HG03520 (cell line): ENCODE results near the gene ENDOU.
A peak's percentile ranks its signal among the peaks of the same experiment; 100 is the strongest.

Source experiments
- ATAC-seq: cut with Tn5 transposase; IDR thresholded peaks from one replicate; pipeline ENCODE4 v1.9.1; 2021; ENCODE audit warnings: mild to moderate bottlenecking, moderate library complexity; ENCODE audit not compliant: unreplicated experiment

ENDOU gene

GRCh38 chr12:47757840-47758583 is 32.7 kb upstream of the ENDOU start:
- no peak for ATAC-seq

GRCh38 chr12:47757364-47757839 is 32.1 kb upstream of the ENDOU start:
- no peak for ATAC-seq

DNA sequence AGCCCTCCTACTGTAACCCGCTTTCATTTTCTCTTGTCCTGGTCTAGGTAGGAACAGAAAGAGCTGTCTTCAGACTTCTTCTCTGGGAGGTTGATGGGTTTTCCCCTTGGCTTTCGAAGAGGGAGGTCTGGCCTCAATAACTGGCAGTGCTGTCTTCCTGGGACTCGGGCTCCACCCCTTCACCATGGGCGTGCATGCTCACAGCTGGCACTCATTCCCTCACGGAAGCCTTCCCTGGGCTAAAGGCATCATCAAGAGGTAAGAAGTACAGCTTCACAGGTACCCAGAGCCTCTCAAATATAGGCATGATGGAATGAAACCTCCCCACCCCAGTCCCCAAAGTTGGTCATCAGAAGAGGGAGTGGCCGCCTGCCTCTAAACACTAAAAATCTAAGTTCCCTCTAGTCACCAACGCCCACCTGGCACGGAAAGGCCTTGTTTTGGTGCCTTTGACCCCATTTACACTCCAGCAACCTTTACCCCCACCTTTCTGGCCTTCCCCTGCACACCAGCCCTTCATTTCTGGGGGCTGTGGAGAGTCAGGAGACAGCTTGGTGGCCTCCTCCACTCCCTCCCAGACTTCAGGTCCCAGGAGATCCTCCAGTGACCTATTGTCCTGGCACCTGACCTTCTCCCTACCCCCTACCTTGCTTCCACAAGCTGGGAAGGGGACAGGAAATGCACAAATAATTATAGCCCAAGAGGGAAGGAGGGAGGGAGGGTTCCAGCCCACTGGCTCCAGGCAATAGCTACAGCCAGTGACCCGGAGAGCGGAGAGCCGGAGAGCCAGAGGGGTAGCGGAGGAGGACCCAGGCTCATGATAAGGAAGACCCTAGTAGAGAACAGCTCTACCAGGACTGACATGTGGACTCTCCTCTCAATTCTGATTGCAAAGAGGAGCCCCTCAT is 30.6 kb upstream of the ENDOU start:
- peak; percentile 65 for ATAC-seq

GRCh38 chr12:47754881-47755280 is 29.6 kb upstream of the ENDOU start:
- no peak for ATAC-seq

DNA sequence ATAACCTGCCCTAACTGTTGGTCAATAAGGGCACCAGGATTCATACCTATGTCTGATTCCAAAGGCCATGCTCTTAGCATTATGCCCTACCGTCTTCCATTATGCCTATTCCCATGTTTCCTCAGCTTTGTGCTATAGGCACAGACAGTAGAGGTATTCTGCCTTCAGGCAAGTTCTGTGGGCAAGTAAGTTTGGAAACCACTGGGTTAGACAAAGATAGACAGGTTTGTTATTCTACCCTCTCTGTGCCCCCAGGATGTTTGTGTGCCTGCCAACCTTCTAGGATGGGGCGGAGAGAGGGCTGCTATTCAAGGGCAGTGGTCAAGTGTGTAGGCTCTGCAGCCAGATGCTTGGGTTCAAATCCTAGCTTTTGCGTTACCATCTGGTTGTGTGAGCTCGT is 28.8 kb upstream of the ENDOU start:
- no peak for ATAC-seq

DNA sequence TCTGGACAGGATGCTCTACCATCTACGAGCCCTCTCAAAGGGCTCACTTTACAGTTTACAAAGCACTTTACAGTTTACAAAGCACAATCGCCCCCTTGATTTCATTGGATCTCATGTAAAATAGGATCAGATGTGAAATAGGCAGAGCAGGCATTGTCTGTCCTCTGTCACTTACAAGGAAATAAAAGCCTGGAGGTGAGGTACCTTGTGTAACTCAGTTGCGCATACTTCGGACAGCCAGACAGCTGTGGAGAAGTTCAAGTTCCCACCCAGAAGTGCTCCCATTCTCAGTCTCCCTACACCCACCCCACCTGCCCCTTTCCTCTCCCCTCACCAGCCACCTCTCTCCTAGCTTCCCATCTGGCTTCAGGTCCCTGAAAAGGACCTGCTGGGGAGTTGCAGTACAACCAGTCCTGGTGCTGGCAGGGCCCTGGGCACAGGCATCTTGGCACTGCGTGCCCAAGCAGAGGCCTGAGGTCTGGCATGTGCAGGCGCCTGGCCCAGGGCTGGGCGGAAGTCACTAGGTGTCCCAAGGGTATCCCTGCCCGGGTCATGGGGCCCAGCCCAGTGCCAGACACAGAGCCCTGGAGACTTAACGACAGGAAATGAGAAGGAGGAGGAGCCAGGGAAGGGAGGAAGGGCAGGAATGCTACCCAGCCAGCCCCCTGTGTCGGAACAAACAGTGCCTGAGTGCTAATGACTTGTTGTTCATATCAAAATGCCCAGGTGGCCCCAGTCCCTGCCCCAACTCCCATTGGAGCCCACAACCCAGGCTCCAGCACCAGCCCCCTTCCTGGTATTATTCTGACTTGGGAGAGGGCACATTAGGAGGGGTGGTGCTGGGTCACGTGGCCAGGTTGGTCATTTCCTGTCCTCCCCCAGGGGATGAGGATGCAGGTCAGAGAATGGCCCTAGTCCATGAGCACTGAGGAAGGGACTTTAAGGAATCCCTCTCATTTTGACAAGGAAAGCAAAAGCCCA is 28.0 kb upstream of the ENDOU start:
- no peak for ATAC-seq

GRCh38 chr12:47752552-47752951 is 27.3 kb upstream of the ENDOU start:
- ATAC-seq = no peak

GRCh38 chr12:47752121-47752520 is 26.8 kb upstream of the ENDOU start:
- no peak for ATAC-seq

GRCh38 chr12:47751561-47751960 is 26.3 kb upstream of the ENDOU start:
- ATAC-seq = no peak

DNA sequence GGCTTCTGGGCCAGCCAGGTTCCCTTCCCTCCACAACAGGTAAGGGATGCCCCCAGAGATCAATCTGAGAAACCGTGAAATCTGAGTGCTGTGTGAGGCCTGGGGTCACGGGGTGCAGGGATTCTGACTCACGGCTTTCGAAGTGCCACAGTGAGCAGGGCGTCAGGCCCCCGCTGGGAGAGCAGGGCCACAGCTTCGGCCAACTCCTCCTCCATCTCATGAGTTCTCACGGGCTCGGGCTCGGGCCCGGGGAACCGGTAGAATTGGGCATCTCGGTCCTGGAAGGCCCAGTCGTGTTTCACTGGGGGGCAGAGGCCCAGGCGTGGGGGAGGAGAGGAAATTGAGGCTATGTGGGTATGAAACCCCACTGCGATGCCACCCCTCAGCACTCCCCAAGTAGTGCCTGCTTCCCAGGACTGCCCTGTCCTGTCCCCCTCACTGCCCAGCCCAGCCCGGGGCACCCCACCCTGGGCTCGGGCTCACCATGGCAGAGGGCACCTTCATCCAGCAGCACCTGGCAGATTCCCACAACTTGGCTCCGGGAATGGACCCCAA is 25.7 kb upstream of the ENDOU start:
- ATAC-seq = no peak

- no peak for ATAC-seq
These were observed 25.0 kb upstream of the ENDOU start for GRCh38 chr12:47750229-47750798.

GRCh38 chr12:47748899-47749298 is 23.6 kb upstream of the ENDOU start:
- no peak for ATAC-seq

DNA sequence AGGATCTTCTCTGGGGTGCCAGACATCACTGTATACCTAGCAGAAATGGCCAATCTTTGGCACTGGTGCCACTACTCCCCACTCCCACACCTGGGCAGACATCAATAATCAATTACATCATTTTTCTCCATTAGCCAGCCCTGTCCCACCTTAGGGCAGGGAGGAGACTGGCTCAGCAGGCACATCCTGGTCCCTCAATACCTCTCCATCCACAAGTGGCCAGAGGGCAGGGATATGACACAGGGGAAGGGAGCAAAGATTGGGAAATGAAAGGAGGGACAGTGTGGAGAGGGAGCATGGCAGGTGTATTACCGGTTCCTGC is 23.2 kb upstream of the ENDOU start:
- ATAC-seq = no peak

GRCh38 chr12:47747596-47748506 is 22.6 kb upstream of the ENDOU start:
- ATAC-seq = no peak

- ATAC-seq = no peak
These were observed 21.8 kb upstream of the ENDOU start for GRCh38 chr12:47747126-47747525.

DNA sequence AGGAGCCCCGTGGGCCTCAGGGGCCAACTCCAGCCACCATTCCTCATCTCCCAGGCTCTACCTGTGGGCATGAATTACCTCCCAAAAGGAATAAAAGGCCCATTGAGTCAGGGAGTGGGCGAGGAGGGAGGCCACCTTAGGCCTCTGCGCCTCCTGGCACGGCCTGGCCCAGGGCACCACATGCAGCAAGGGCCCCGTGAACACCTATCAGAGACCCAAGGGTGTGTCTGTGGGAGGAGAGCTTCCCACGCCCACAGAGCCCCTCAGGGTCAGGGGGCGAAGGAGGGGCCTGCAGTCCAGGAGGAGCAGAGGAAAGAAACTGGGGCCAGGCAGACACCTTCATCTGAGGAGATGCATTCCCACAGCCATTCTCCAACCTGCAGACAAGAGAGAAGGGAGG is 21.2 kb upstream of the ENDOU start:
- no peak for ATAC-seq

DNA sequence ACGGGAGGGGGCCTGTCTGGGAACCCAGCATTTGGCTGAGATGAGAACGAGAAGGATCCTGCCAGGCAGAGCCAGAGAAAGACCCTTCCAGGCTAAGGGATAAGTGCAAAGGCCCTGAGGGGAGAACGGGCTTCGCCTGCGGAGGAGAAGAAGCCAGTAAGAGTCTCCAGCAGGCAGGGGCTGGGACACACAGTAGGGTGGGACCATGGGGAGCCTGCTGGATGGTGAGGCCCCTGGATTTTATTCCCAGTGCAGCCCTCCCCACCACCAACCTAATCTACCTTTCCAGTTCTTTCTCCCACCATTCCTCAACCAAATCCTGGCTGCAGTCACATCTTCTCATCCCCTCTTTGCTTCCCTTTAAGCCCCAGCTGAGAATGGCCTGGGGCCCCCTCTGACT is 20.8 kb upstream of the ENDOU start:
- no peak for ATAC-seq

DNA sequence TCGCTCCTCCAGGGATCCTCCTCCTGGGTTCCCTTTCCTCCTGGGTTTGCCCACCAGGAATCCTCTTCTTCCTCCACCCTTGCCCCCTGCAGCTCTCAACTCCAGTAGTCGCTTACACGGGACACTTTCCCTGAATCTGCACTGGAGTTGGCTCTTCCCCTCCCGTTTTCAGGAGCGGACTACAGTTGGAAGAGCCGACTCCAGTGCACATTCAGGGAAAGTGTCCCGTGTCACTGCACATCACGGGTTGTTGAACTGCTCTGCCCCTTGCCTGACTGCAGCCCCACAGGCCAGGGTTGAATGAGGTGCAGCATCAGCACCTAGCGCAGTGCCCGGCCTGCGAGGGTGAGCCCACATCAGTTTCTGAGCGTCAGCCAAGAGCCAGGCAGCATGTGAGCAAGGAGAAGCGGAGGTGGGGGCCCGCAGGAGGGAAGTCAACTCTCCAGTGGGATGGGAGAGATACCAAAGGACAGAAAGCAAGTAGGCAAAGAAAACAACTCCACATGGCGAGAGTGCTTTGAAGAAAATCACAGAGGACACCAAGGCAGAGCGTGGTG is 20.3 kb upstream of the ENDOU start:
- ATAC-seq = no peak
